Retina (tissue), 1 donor: ENCODE measurements around the gene HSF2BP.
"Not testable (repeated sequence)": the region's sequence is repeated elsewhere in the genome, so short reads cannot be mapped to it uniquely, and the experiment has no call there.

Experiments
- DNase-seq: peaks from one replicate; pipeline ENCODE4 v3.0.0-alpha.2; 2016

Gene HSF2BP

GRCh38 chr21:43513023-43513422 lies 146.3 kb downstream of the HSF2BP start:
- not testable (repeated sequence) for DNase-seq

- not testable (repeated sequence) for DNase-seq
These were observed 148.1 kb downstream of the HSF2BP start for GRCh38 chr21:43511209-43511608.

- DNase-seq, result not testable (repeated sequence)
These were observed 148.6 kb downstream of the HSF2BP start for GRCh38 chr21:43510669-43511068.

GRCh38 chr21:43503892-43504291 lies 155.4 kb downstream of the HSF2BP start:
- not testable (repeated sequence) for DNase-seq

GRCh38 chr21:43503075-43503750 lies 156.1 kb downstream of the HSF2BP start:
- DNase-seq, result not testable (repeated sequence)

GRCh38 chr21:43502407-43503071 lies 156.7 kb downstream of the HSF2BP start:
- not testable (repeated sequence) for DNase-seq

- DNase-seq, result not testable (repeated sequence)
These were observed 160.4 kb downstream of the HSF2BP start for GRCh38 chr21:43498924-43499323.

- not testable (repeated sequence) for DNase-seq
These were observed 161.2 kb downstream of the HSF2BP start for GRCh38 chr21:43498065-43498464.

- DNase-seq, result not testable (repeated sequence)
These were observed 164.8 kb downstream of the HSF2BP start for GRCh38 chr21:43494279-43495012.

- DNase-seq, result not testable (repeated sequence)
These were observed 165.8 kb downstream of the HSF2BP start for GRCh38 chr21:43493471-43493870.

- DNase-seq, result not testable (repeated sequence)
These were observed 171.1 kb downstream of the HSF2BP start for GRCh38 chr21:43488235-43488634.

- DNase-seq, result not testable (repeated sequence)
These were observed 173.2 kb downstream of the HSF2BP start for GRCh38 chr21:43486051-43486450.

GRCh38 chr21:43485016-43485415 lies 174.3 kb downstream of the HSF2BP start:
- DNase-seq, result not testable (repeated sequence)

GRCh38 chr21:43479197-43479596 lies 180.1 kb downstream of the HSF2BP start:
- DNase-seq, result not testable (repeated sequence)
